IMR-90 (cell line): ENCODE measurements around the gene S1PR4.

Experiments used
- CEBPB ChIP-seq: IDR thresholded peaks from 2 replicates; pipeline ENCODE4 v1.6.1; 2012; ENCODE audit warnings: low read depth, low read length, improper control_type of control experiment
- POLR2A ChIP-seq: IDR thresholded peaks from 2 replicates; pipeline ENCODE4 v1.6.1; 2012; ENCODE audit warnings: mild to moderate bottlenecking, low read depth, low read length
- RFX5 ChIP-seq: IDR thresholded peaks from 2 replicates; pipeline ENCODE4 v1.8.0; 2012; ENCODE audit warnings: low read depth, mild to moderate bottlenecking, low read length, moderate library complexity
- TF ChIP-seq, protein P1 (sequence below): conservative IDR thresholded peaks from 2 replicates; pipeline ENCODE4 v1.5.1; 2012; ENCODE audit warnings: mild to moderate bottlenecking, low read depth, low read length, improper control_type of control experiment
- TF ChIP-seq, protein P2 (sequence below): fragments of 150-350 bp; IDR thresholded peaks from 2 replicates; pipeline ENCODE4 v1.6.1; 2017; ENCODE audit warnings: mild to moderate bottlenecking, antibody characterized with exemption, low read length, low read depth

- TF ChIP-seq, protein P1, sequence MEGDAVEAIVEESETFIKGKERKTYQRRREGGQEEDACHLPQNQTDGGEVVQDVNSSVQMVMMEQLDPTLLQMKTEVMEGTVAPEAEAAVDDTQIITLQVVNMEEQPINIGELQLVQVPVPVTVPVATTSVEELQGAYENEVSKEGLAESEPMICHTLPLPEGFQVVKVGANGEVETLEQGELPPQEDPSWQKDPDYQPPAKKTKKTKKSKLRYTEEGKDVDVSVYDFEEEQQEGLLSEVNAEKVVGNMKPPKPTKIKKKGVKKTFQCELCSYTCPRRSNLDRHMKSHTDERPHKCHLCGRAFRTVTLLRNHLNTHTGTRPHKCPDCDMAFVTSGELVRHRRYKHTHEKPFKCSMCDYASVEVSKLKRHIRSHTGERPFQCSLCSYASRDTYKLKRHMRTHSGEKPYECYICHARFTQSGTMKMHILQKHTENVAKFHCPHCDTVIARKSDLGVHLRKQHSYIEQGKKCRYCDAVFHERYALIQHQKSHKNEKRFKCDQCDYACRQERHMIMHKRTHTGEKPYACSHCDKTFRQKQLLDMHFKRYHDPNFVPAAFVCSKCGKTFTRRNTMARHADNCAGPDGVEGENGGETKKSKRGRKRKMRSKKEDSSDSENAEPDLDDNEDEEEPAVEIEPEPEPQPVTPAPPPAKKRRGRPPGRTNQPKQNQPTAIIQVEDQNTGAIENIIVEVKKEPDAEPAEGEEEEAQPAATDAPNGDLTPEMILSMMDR, result no peak
- TF ChIP-seq POLR2A, result no peak
- TF ChIP-seq RFX5, result no peak
- TF ChIP-seq, protein P2, sequence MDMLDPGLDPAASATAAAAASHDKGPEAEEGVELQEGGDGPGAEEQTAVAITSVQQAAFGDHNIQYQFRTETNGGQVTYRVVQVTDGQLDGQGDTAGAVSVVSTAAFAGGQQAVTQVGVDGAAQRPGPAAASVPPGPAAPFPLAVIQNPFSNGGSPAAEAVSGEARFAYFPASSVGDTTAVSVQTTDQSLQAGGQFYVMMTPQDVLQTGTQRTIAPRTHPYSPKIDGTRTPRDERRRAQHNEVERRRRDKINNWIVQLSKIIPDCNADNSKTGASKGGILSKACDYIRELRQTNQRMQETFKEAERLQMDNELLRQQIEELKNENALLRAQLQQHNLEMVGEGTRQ, result no peak
- TF ChIP-seq CEBPB, result no peak
Measured at GRCh38 chr19:3159565-3159964, 19.0 kb upstream of the S1PR4 start.
